ENCODE data around the gene EDA. TPM values are rescaled to one million over a fixed set of nuclear protein-coding genes. Genes with fewer than 3 reads are reported as not detected.

Gene EDA
- total RNA-seq, 2 experiments from 2014 or later = 0.49 to 0.92 TPM

DNA sequence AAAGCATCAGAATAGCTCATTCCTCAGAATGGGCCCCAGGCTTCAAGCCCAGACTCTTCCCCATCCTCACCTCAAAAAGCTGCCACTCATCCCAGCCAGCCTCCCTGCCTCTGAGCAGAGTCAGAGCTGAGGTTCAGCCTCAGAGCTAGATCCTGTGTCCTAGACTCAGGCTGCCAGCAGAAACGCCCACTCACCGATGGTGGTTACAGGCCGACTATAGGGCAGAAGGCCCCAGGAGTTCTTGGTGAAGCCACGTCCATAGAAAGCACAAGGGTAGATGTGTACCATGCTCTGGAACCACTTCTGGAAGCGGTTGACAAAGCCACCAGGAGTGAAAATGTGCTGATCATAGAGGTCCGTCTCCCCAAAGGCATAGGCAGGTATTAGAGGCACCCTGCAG lies 426.1 kb downstream of the EDA start:
- no peak for DNase-seq

DNA sequence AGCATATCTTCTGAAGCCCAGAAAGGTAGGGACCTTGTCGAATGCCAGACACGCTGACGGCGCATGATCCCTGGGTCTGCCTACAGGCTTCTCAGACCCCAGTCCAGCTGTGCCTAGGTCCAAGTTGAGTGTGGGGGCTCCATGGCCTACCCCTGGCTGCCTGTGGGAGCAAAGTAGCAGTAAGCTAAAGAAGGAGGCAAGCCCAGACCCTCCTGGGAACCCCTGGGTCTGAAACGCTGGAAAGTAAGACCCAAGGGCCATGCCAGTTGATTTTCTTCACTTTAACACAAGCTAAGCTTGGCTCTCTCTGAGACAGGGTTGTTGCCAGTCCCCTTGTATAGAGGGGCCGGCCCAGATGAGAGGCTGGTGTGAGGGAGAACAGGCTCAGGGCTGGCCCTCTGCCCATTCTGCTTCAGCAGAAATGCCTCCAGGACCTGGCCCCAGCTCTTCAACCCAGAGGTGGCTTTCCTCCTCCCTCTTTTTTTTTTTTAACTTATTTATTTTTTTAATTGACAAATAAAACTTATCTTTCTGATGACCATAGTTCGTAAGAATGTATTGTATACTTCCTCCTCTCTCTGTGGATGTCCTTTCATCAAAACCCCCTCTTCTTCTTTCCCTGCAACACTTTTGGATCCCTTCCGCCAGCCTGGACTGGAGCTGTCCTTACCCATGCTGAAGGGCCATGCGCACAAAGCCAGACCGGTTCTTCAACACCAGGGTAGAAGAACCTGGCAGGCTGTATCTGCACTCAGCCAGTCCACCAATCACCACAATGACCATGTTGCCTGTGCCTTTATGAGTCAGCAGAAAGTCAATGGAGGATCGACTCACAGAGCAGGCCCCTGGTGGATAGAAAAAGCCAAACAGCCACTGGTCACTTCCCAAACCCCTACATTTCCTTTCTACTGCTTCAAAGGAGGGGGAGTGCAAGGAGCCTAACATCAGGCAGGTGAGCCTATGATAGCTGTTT lies 426.8 kb downstream of the EDA start:
- no peak for DNase-seq
- Mint-ChIP-seq H3K36me3 (ENCODE audit: low read depth) (no peaks in the 10 kb centered on the region), H3K4me3 (no peak overlapping the region), H3K4me1 (ENCODE audit: low read depth) (no peaks in the 10 kb centered on the region), H3K9me3 (no peaks in the 10 kb centered on the region), H3K27ac (no peak overlapping the region), H3K27me3 (no peaks in the 10 kb centered on the region)
- intact Hi-C loops (cut with micrococcal nuclease) = no loop called here
- ChIA-PET POLR2A (no interaction called here), CTCF (no interaction called here)
- TF ChIP-seq, protein P1, sequence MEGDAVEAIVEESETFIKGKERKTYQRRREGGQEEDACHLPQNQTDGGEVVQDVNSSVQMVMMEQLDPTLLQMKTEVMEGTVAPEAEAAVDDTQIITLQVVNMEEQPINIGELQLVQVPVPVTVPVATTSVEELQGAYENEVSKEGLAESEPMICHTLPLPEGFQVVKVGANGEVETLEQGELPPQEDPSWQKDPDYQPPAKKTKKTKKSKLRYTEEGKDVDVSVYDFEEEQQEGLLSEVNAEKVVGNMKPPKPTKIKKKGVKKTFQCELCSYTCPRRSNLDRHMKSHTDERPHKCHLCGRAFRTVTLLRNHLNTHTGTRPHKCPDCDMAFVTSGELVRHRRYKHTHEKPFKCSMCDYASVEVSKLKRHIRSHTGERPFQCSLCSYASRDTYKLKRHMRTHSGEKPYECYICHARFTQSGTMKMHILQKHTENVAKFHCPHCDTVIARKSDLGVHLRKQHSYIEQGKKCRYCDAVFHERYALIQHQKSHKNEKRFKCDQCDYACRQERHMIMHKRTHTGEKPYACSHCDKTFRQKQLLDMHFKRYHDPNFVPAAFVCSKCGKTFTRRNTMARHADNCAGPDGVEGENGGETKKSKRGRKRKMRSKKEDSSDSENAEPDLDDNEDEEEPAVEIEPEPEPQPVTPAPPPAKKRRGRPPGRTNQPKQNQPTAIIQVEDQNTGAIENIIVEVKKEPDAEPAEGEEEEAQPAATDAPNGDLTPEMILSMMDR (IDR thresholded peaks at IDR 0.05) = no peak
- ATAC-seq = no peak

More for the DNA sequence above, 426.1 kb downstream of the EDA start:
- Mint-ChIP-seq H3K27ac (no peak overlapping the region), H3K36me3 (ENCODE audit: low read depth) (no peaks in the 10 kb centered on the region), H3K4me1 (ENCODE audit: low read depth) (no peaks in the 10 kb centered on the region), H3K4me3 (no peak overlapping the region), H3K9me3 (no peaks in the 10 kb centered on the region), H3K27me3 (no peaks in the 10 kb centered on the region)
- ATAC-seq = no peak
- TF ChIP-seq, protein P1 (IDR thresholded peaks at IDR 0.05) = no peak
- ChIA-PET POLR2A (no interaction called here), CTCF (interaction anchor here (2.9 kb wide), 1 partner anchor 12 kb away, joined by 13 read pairs; no protein-coding TSS in a partner anchor)
- intact Hi-C loops (cut with micrococcal nuclease) = no loop called here

DNA sequence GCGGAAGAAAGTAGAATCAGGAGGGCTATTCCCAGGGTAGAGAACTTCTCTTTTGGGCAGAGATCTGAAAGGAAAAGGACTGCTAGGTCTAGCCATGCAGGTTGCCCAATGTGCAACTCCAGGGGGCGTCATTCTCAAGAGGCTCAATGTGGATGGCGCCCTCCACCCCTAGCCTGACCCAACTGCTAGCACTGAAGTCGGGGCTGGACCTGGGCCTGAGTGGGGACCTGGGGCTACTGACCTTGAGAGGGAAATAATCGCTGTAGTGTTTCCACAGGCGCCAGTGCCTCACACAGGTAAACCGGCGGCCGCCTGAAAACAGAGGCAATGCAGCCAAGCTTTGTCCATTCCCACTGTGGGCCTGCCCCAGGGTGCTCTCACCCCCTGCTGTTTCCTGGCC lies 427.8 kb downstream of the EDA start:
- Mint-ChIP-seq H3K4me1 (ENCODE audit: low read depth) (no peaks in the 10 kb centered on the region), H3K36me3 (ENCODE audit: low read depth) (no peaks in the 10 kb centered on the region), H3K9me3 (no peaks in the 10 kb centered on the region), H3K27ac (no peak overlapping the region), H3K4me3 (no peak overlapping the region), H3K27me3 (peaks cover 5% of the 10 kb centered on the region)
- ATAC-seq (no peak), DNase-seq (no peak)
- ChIA-PET CTCF (no interaction called here), POLR2A (no interaction called here)
- intact Hi-C loops (cut with micrococcal nuclease) = no loop called here
- TF ChIP-seq, protein P1 (IDR thresholded peaks at IDR 0.05) = no peak

DNA sequence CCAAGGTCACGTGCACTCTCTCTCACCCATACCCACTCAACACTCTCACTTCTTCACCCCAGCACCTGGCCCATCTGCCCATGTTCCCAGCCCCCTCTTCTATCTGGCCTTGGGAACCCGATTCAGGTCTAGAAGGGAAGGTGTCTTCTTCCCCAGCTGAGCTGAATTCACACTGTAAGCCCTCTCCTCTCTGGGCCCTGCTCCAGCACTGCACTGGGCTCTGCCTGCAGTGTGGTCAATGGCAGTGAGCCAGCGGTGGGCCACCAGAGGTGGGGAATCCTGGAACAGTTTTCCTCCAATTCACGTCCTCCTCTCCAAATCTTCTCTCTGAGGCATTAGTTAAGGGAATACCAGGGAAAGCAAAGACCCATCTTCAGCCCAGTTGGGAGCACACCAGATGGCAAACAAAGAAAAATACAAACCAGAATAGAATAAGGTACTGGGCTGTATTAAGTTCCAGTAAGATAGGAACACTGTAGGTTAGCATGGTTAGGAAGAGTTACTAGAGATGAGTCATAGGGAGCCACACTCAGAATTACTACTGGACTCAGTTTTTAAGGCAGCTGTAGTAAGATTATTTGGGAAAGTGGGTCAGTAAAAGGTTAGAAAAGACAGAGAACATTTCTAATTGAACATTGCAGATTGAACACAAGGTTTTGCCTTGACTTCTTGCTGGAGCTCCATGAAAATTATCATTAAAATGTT lies 428.8 kb downstream of the EDA start:
- H3K27me3 Mint-ChIP-seq = peaks cover 5% of the 10 kb centered on the region
- H3K27ac Mint-ChIP-seq = no peak overlapping the region
- ChIA-PET CTCF (no interaction called here), POLR2A (no interaction called here)
- H3K9me3 Mint-ChIP-seq = no peaks in the 10 kb centered on the region
- no peak overlapping the region for H3K4me3 Mint-ChIP-seq
- no peaks in the 10 kb centered on the region for H3K36me3 Mint-ChIP-seq (ENCODE audit: low read depth)
- TF ChIP-seq, protein P1 (IDR thresholded peaks at IDR 0.05) = no peak
- no peaks in the 10 kb centered on the region for H3K4me1 Mint-ChIP-seq (ENCODE audit: low read depth)
- intact Hi-C loops (cut with micrococcal nuclease) = no loop called here
- ATAC-seq (no peak), DNase-seq (no peak)

DNA sequence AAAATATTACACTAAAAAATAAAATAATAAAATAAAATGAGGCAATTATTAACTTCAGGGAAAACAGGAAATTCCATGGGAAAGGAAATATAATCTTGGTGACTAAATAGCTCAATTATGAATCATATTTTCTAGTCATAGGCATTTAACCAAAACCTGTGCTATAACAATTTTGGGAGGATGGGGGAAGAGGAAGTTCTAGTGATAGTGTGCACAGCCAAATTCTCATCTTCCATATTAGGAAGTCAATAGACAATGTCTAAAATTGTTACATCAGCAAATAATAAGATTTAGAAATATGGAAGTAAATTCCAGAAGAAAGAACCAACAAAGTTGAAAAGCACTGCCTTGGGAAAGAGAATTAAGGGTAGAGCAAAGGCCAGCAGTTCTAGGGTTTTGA lies 431.1 kb downstream of the EDA start:
- TF ChIP-seq, protein P1 (IDR thresholded peaks at IDR 0.05) = no peak
- no peaks in the 10 kb centered on the region for H3K4me1 Mint-ChIP-seq (ENCODE audit: low read depth)
- intact Hi-C loops (cut with micrococcal nuclease) = no loop called here
- no peaks in the 10 kb centered on the region for H3K36me3 Mint-ChIP-seq (ENCODE audit: low read depth)
- ChIA-PET POLR2A (no interaction called here), CTCF (no interaction called here)
- H3K27ac Mint-ChIP-seq = no peak overlapping the region
- peaks cover 6% of the 10 kb centered on the region for H3K27me3 Mint-ChIP-seq
- no peak overlapping the region for H3K4me3 Mint-ChIP-seq
- no peaks in the 10 kb centered on the region for H3K9me3 Mint-ChIP-seq
- DNase-seq (no peak), ATAC-seq (no peak)

All from activated CD8-positive, alpha-beta T cell treated with anti-CD3 and anti-CD28 coated beads for 36 hours (primary cell).